Activated gamma-delta T cell treated with Interleukin-2 at 50 U/mL for 16 hours (primary cell): ENCODE data around the gene C19orf85.
A peak's percentile ranks its signal among the peaks of the same experiment; 100 is the strongest.

Source experiments
- DNase-seq: peaks from one replicate; pipeline ENCODE4 v3.0.0-alpha.2; 2020

Gene C19orf85

DNA sequence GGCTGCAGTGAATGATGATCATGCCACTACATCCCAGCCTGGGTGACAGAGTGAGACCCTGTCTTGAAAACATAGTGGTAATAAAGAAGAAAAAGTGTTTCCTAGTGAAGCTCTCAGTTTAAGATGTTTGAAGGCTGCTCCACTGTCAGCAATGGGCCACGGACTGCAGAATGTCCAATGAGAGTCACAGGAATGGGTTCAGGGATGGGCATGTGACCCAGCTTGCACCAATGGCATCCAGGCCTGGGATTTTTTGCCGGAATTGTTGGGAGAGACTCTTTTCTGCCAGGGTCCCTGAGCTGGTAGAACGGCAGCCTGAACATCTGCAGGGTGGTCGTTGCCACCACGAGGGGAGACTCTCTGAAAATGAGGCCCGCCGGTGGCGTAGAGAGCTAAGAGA is 27.7 kb downstream of the C19orf85 start:
- no peak for DNase-seq

DNA sequence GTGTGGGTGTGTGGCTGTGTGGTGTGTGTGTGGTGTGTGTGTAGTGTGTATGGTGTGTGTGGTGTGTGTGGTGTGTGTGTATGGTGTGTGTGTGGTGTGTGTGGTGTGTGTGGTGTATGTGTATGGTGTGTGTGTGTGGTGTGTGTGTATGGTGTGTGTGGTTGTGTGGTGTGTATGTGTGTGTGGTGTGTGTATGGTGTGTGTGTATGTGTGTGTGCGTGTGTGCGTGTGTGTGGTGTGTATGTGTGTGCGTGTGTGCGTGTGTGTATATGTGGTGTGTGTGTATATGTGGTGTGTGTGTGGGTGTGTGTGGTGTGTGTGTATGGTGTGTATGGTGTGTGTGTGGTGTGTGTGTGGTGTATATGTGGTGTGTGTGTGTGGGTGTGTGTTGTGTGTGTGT is 29.5 kb downstream of the C19orf85 start:
- DNase-seq = no peak

DNA sequence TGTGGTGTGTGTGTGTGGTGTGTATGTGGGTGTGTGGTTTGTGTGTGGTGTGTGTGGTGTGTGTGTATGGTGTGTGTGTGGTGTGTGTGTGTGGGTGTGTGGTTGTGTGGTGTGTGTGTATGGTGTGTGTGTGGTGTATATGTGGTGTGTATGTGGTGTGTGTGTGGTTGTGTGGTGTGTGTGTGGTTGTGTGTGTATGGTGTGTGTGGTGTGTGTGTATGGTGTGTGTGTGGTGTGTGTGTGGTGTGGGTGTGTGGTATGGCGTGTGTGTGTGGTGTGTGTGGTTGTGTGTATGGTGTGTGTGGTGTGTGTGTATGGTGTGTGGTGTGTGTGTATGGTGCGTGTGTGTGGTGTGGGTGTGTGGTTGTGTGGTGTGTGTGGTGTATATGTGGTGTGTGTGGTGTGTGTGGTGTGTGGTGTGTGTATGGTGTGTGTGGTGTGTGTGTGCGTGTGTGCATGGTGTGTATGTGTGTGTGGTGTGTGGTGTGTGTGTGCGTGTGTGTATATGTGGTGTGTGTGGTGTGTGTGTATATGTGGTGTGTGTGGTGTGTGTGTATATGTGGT is 30.1 kb downstream of the C19orf85 start:
- DNase-seq = no peak

DNA sequence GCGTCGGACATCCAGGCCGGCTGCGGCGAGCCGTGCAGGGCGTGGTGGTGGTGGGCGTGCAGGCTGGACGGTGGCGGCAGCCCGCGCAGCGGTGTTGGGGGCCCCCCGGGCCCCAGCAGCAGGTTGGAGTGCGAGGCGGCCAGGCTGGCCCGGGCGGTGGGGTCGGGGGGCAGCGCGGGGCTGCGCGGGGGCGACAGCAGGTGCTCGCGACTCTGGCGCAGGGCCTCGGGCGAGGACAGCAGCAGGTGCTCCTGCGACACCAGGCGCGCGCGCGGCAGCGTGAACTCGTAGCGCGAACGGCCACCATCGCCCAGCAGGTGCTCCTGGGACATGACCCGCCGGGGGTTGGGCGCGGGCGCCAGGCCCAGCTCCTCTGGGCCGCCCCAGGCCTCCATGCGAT is 31.3 kb downstream of the C19orf85 start:
- DNase-seq = no peak

DNA sequence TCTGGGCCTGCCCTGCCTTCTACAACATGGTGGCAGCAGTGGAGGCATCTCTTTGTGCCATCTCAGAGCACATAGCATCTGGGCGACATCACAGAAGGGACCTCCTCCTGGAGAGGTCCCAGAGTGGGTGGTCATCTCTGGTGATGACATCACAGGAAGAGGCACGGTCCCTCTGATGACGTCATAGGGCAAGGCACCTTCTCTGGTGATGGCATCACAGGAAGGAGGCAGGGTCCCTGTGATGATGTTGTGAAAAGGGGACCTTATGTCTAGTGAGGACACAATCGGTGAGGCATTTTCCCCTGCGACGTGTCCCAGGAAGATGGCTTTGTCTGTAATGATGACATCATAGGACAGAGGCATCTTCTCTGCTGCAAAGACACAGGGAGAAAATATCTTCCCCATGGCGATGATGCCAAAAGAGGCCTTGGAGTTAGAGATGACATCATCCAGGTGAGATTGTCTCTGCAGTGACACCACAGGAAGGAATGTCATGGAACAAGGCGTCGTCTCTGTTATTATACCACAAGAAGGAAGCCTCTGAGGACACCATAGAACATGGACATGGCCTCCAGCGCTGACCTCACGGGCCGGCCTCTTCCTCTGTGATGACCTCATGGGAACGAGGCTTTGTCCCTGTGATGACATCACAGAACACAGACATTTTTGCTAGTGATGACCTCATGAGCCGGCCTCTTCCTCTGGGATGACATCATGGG is 32.2 kb downstream of the C19orf85 start:
- DNase-seq = no peak

DNA sequence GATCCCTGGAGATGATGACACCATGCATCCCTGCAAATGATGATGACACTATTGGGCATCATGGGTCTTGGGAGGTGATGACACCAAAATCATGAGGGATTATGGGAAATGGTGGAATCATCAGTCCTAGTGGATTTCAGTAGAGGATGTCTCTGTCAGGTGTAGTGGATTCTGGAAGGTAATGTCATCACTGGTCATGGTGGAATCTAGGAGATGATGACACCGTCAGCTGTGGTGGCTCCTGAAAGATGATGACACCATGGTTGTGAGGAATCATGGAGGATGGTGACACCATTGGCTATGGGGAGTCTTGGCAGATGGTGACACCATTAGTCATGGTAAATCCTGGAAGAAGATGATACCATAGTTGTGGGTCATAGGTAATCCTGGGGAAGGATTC is 33.4 kb downstream of the C19orf85 start:
- no peak for DNase-seq

DNA sequence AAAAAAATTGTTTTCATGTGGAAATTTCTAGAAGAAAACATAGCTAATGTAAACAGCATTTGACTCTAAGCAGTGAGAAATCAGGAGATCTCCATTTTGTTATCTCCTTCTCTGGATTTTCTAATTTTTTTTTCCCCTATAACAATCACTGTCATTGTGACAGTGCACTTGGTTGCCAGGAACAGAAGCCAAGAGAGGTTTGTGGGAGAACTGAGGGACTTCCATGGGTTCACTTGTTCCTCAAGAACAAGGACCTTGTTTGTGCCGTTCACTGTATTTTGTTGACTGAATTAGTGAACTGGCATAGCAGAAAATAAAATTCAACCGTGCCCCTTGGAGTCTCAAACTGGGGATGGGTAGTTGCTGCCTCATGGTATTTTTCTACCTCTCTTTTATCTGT is 38.5 kb downstream of the C19orf85 start:
- DNase-seq = no peak

DNA sequence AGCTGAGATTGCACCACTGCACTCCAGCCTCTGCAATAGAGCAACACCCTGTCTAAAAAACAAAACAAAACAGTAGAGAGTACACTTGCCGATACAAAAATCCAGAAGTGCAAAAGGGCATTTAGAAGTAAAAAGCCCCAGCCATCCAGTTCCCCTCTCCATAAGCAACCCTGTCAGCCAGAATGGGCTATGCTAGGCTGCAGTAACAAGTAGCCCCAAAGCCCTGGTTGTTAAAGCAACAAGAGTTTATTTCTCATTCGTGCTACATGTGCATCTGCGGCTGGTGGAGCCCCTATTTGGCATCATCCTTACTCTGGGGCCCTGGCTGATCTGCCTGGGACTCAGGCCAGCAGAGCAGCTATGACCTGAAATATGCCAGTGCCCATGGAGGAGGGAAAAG is 40.0 kb downstream of the C19orf85 start:
- DNase-seq = no peak

DNA sequence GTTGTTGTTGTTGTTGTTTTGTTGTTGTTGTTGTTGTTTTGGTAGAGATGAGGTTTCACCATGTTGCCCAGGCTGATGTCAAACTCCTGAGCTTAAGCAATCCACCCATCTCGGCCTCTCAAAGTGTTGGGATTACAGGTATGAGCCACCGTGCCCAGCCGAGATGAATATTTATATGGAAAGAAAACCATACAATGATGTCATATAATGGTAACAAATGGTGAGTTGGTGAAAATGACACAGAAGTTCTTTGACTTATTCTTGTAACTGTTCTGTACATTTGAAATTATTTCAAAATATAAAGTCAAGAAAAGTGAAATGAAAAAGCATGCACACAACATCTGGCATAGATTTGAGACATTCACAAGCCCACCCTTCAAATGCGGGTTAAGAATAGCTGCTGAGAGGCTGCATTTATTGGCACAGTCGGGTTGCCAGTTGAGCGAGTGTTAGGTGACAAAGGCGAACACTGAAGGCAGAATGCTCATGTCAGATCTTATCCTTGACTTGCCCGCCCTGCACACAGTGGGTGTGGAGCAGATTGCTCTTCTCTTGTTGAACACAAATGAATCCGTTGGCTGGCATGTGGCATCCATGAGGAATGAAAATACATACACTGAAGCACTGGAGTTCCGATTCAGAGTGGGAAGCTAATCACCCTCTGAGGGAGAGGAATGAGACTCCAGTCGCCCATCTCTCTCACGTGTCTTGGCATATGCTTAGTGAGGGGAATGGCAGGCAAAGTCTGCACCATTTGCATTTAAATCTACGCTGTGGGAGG is 41.1 kb downstream of the C19orf85 start:
- DNase-seq = no peak

DNA sequence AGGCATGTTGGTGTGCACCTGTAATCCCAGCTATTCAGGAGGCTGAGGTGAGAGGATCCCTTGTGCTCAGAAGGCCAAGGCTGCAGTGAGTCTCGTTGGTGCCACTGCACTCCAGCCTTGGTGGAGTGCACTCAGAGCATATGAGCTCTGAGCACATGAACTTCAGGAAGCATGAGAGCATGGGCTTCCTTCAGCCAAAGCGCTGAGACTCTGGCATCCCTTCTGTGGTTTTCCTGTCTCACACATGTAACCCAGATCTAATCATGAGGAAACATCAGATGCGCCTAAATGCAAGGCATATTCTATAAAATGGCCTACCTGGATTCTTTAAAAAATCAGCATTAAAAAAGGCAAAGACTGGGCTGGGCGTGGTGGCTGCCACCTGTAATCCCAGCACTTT is 43.3 kb downstream of the C19orf85 start:
- DNase-seq = peak; percentile 26

DNA sequence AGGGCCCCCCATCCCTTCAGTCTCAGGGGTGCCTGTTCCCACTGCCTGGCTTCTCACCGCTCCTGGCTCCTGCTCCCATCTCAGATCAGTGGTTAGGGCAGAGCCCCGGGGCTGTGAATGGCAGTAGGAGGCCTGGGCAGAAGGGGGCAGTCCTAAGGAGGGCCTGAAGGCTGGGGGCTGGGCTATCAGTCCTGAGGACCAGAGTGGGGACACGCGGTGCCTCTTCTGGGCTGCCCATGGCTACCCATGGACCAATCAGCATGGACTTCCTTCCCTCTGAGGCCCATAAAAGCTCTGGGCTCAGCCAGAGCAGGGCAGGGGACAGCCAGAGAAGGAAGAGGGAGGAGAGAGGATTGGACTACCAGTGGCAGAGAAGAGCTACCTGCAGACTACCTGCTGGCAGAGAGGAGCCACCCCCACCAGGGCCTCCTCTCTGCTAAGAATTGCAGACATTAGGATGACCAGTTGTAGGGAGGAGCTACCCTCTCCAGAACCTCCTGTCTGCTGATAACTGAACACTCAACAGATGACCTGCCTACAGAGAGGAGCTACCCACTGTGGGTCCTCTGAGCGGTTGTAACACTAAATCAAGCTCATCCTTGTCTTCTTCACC is 44.8 kb downstream of the C19orf85 start:
- no peak for DNase-seq

DNA sequence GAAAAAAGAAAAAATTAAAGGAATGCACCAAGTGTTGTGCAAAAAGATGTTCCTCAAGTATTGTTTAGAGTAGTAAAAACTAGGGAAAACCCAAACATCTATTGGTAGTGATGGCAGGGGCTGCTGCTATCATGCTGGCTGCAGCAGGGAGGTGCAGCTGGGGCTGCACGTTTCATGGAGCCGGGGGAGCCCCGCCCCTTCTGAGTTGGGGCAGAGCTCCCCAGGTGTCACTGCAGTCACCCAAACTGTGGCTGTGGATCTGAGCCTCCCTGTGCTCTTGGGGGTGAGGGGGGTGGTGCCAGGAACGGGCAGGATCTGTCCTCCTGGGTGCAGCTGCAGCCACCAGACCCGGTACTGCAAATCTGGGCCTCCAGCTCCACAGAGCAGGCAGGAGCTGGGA is 45.4 kb downstream of the C19orf85 start:
- no peak for DNase-seq

DNA sequence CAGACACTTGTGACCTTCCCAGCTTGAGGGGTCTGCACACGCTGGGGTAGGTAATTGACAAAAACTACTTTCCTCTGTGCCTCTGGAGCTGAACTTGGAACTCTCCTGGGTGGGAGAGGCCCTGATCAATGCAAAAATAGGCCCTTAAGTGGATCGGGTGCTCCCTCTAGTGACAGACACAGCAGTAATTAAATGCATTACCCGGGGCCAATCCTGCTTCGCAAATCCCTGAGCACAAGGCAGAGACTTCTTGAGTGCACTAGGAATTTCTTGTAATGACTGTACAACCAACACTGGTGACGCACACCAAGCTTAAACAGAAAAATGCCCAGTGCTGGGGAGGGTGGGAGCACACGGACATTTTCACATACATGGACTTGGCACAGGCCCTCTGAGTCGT is 46.4 kb downstream of the C19orf85 start:
- peak; percentile 45 for DNase-seq
